PC-3 (cell line): Measurements from ENCODE around the gene CTTN. TPM values are rescaled to one million over a fixed set of nuclear protein-coding genes. Genes with fewer than 3 reads are reported as not detected.

Experiments used
- ATAC-seq: fragments of 200-7000 bp; cut with Tn5 transposase; 2 replicates; pipeline ENCODE4 v1.9.1; 2020; ENCODE audit warnings: mild to moderate bottlenecking, moderate library complexity
- BruUV-seq: library from RNA; stranded (reverse); fragments of 400-500 nt; replicated peaks from 2 replicates; lab custom pipeline; 2021; lab: Mats Ljungman, UMichigan
- CTCF ChIA-PET: fragments of 300-600 bp; sonication (Branson Sonifier 250); formaldehyde crosslinking; loops from one replicate; lab custom pipeline; 2022; ENCODE audit warnings: antibody characterized with exemption; lab: Charles Lee
- POLR2A ChIA-PET: fragments of 300-600 bp; sonication (Branson Sonifier 250); formaldehyde crosslinking; loops from one replicate; lab custom pipeline; 2022; ENCODE audit warnings: antibody characterized with exemption; ENCODE audit not compliant: unreplicated experiment; lab: Charles Lee
- DNase-seq: peaks from one replicate; pipeline ENCODE4 v3.0.0-alpha.2; 2015
- H2AFZ ChIP-seq: fragments of 300-600 bp; sonication (generic); 2 replicates; pipeline ENCODE4 v1.6.0; 2016; ENCODE audit warnings: antibody characterized with exemption, low read length
- H3F3A ChIP-seq: fragments of 300-600 bp; sonication (generic); one replicate; pipeline ENCODE4 v1.6.0; 2017; ENCODE audit warnings: antibody characterized with exemption, low read length, control low read depth, mild to moderate bottlenecking; ENCODE audit not compliant: unreplicated experiment
- H3K27ac ChIP-seq: fragments of 300-600 bp; sonication (generic); 2 replicates; pipeline ENCODE4 v1.5.1; 2016; ENCODE audit warnings: mild to moderate bottlenecking, low read length
- H3K27me3 ChIP-seq: fragments of 300-600 bp; sonication (generic); 2 replicates; pipeline ENCODE4 v1.6.1; 2016; ENCODE audit warnings: low read length, mixed read lengths
- H3K36me3 ChIP-seq: fragments of 300-600 bp; sonication (generic); 2 replicates; pipeline ENCODE4 v1.6.1; 2016; ENCODE audit warnings: low read depth, mixed run types, low read length, mixed read lengths
- H3K4me1 ChIP-seq: fragments of 300-600 bp; sonication (generic); 2 replicates; pipeline ENCODE4 v1.5.1; 2016; ENCODE audit warnings: low read length; ENCODE audit not compliant: insufficient read depth
- H3K4me2 ChIP-seq: fragments of 300-600 bp; sonication (generic); 2 replicates; pipeline ENCODE4 v1.6.0; 2016; ENCODE audit warnings: low read length
- H3K4me3 ChIP-seq: fragments of 300-600 bp; sonication (generic); 2 replicates; pipeline ENCODE4 v1.5.1; 2016; ENCODE audit warnings: mild to moderate bottlenecking, low read length, mixed read lengths
- H3K79me2 ChIP-seq: fragments of 300-600 bp; sonication (generic); 2 replicates; pipeline ENCODE4 v1.6.1; 2017; ENCODE audit warnings: low read length, mixed read lengths
- H3K9ac ChIP-seq: fragments of 300-600 bp; sonication (generic); 2 replicates; pipeline ENCODE4 v1.6.0; 2016; ENCODE audit warnings: mild to moderate bottlenecking, low read length
- H3K9me2 ChIP-seq: fragments of 300-600 bp; sonication (generic); replicated peaks from 2 replicates; pipeline ENCODE4 v1.6.1; 2016; ENCODE audit warnings: mixed run types, low read length, mixed read lengths
- H3K9me3 ChIP-seq: fragments of 300-600 bp; sonication (generic); 2 replicates; pipeline ENCODE4 v1.6.1; 2016; ENCODE audit warnings: low read length, mixed read lengths
- H4K20me1 ChIP-seq: fragments of 300-600 bp; sonication (generic); 2 replicates; pipeline ENCODE4 v1.6.1; 2016; ENCODE audit warnings: low read length, mixed read lengths
- EZH2 ChIP-seq: fragments of 300-600 bp; sonication (generic); IDR thresholded peaks from one replicate; pipeline ENCODE4 v1.6.1; 2017; ENCODE audit warnings: antibody characterized with exemption, mild to moderate bottlenecking, low read length; ENCODE audit not compliant: unreplicated experiment
- EZH2phosphoT487 ChIP-seq: fragments of 300-600 bp; sonication (generic); IDR thresholded peaks from 2 replicates; pipeline ENCODE4 v1.6.1; 2018; ENCODE audit warnings: mild to moderate bottlenecking, antibody characterized with exemption, low read length, borderline replicate concordance
- intact Hi-C: fragments of 100-400 bp; cut with micrococcal nuclease; formaldehyde crosslinking; loops from 2 replicates; pipeline ENCODE4 v1.9.0; 2023
- total RNA-seq: library from RNA; depleted of rRNA; stranded (reverse); fragments of >200 nt; gene quantifications from 2 replicates; pipeline ENCODE4 v1.2.3, GENCODE V29; 2014
- TF ChIP-seq, protein P1 (sequence below): fragments of 300-600 bp; sonication (generic); conservative IDR thresholded peaks from 2 replicates; pipeline ENCODE4 v1.5.1; 2017; ENCODE audit warnings: antibody characterized with exemption, low read depth, mild to moderate bottlenecking, low read length

The CTTN gene
- total RNA-seq, 1 experiment from 2014 or later = 244 TPM

- ChIA-PET CTCF (no interaction called here), POLR2A (no interaction called here)
- no peaks in the 10 kb centered on the region for H3K27me3 ChIP-seq
- DNase-seq = no peak
- H3K9me3 ChIP-seq = no peaks in the 10 kb centered on the region
- no peak overlapping the region for H3K4me3 ChIP-seq
- no peak for ATAC-seq
- TF ChIP-seq, protein P1, sequence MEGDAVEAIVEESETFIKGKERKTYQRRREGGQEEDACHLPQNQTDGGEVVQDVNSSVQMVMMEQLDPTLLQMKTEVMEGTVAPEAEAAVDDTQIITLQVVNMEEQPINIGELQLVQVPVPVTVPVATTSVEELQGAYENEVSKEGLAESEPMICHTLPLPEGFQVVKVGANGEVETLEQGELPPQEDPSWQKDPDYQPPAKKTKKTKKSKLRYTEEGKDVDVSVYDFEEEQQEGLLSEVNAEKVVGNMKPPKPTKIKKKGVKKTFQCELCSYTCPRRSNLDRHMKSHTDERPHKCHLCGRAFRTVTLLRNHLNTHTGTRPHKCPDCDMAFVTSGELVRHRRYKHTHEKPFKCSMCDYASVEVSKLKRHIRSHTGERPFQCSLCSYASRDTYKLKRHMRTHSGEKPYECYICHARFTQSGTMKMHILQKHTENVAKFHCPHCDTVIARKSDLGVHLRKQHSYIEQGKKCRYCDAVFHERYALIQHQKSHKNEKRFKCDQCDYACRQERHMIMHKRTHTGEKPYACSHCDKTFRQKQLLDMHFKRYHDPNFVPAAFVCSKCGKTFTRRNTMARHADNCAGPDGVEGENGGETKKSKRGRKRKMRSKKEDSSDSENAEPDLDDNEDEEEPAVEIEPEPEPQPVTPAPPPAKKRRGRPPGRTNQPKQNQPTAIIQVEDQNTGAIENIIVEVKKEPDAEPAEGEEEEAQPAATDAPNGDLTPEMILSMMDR = no peak
- TF ChIP-seq EZH2phosphoT487 (no peak), EZH2 (no peak)
- no TSS peak for BruUV-seq
- H2AFZ ChIP-seq = no peak overlapping the region
- no peaks in the 10 kb centered on the region for H4K20me1 ChIP-seq
- H3K4me1 ChIP-seq = no peaks in the 10 kb centered on the region
- no peak overlapping the region for H3K4me2 ChIP-seq
- no peak overlapping the region for H3K27ac ChIP-seq
- no peaks in the 10 kb centered on the region for H3K36me3 ChIP-seq
- intact Hi-C loops = no loop called here
- H3K79me2 ChIP-seq = no peaks in the 10 kb centered on the region
- no peak overlapping the region for H3K9ac ChIP-seq
- no peaks in the 10 kb centered on the region for H3F3A ChIP-seq
- no peaks in the 10 kb centered on the region for H3K9me2 ChIP-seq
Observed at GRCh38 chr11:70460111-70460510, 61.8 kb downstream of the CTTN start.

DNA sequence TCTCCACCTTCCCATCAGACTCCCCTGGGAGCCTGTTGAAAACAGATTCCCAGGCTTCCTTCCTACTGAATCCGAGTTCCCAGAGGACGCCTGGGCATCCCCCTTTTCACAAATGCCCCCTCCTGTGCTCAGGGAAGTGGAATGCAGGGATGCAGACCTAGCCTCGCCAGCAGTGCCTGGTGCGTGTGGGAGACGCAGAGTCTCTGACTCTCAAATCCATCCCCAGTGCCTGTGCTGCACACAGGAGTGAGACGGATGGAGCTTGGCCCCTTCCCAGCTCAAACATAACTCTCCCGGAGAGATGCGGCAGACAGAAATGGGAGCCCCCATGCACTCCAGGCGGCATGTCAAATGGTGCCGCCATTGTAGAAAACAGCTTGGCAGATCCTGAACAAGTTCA, 62.6 kb downstream of the CTTN start:
- CTCF ChIA-PET = no interaction called here
- intact Hi-C loops = no loop called here

GRCh38 chr11:70462818-70463477, 64.6 kb downstream of the CTTN start:
- no peak overlapping the region for H3K4me2 ChIP-seq
- H3K4me1 ChIP-seq = no peaks in the 10 kb centered on the region
- no peaks in the 10 kb centered on the region for H3K27me3 ChIP-seq
- no peaks in the 10 kb centered on the region for H3K36me3 ChIP-seq
- H3F3A ChIP-seq = no peaks in the 10 kb centered on the region
- no peak for DNase-seq
- H3K4me3 ChIP-seq = no peak overlapping the region
- ChIA-PET POLR2A (no interaction called here), CTCF (no interaction called here)
- H4K20me1 ChIP-seq = no peaks in the 10 kb centered on the region
- no peaks in the 10 kb centered on the region for H3K9me3 ChIP-seq
- no peaks in the 10 kb centered on the region for H3K9me2 ChIP-seq
- no peak overlapping the region for H2AFZ ChIP-seq
- ATAC-seq = no peak
- H3K27ac ChIP-seq = no peak overlapping the region
- TF ChIP-seq EZH2phosphoT487 (no peak), EZH2 (no peak)
- TF ChIP-seq, protein P1 = no peak
- intact Hi-C loops = no loop called here
- H3K9ac ChIP-seq = no peak overlapping the region
- BruUV-seq = no TSS peak
- H3K79me2 ChIP-seq = no peaks in the 10 kb centered on the region

More for the DNA sequence above, 62.6 kb downstream of the CTTN start:
- no peaks in the 10 kb centered on the region for H4K20me1 ChIP-seq
- no peak overlapping the region for H3K27ac ChIP-seq
- no peak overlapping the region for H2AFZ ChIP-seq
- no peaks in the 10 kb centered on the region for H3K9me2 ChIP-seq
- no TSS peak for BruUV-seq
- no peaks in the 10 kb centered on the region for H3K27me3 ChIP-seq
- H3F3A ChIP-seq = no peaks in the 10 kb centered on the region
- H3K4me1 ChIP-seq = no peaks in the 10 kb centered on the region
- no peak overlapping the region for H3K4me3 ChIP-seq
- H3K79me2 ChIP-seq = no peaks in the 10 kb centered on the region
- POLR2A ChIA-PET = no interaction called here
- TF ChIP-seq EZH2phosphoT487 (no peak), EZH2 (no peak)
- TF ChIP-seq, protein P1 = no peak
- H3K4me2 ChIP-seq = no peak overlapping the region
- DNase-seq (no peak), ATAC-seq (no peak)
- H3K36me3 ChIP-seq = no peaks in the 10 kb centered on the region
- no peak overlapping the region for H3K9ac ChIP-seq
- H3K9me3 ChIP-seq = no peaks in the 10 kb centered on the region
